ENCODE data around the gene DDX10. TPM values are rescaled to one million over a fixed set of nuclear protein-coding genes. Genes with fewer than 3 reads are reported as not detected.
A peak's percentile ranks its signal among the peaks of the same experiment; 100 is the strongest.

DDX10 gene
- total and polyA plus RNA-seq, 7 donors, result 12.0 to 41.0 (median 18.2) TPM

GRCh38 chr11:108752297-108752751 is 87.5 kb downstream of the DDX10 start:
- Histone ChIP-seq H3K4me3 (no peak overlapping the region), H3K27me3 (no peaks in the 10 kb centered on the region), H3K9me3 (no peaks in the 10 kb centered on the region), H3K27ac (no peak overlapping the region), H3K4me1 (peaks cover 0 to 22% (median 12%) of the 10 kb centered on the region in 4 donors), H3K36me3 (no peaks in the 10 kb centered on the region)
- no peak for TF ChIP-seq POLR2AphosphoS5 (IDR thresholded peaks at IDR 0.05)
- no peak for TF ChIP-seq CTCF (IDR thresholded peaks at IDR 0.05)
- no peak for TF ChIP-seq EP300 (IDR thresholded peaks at IDR 0.05)
- intact Hi-C loops (cut with DNase I), result no loop called here
- no peak for DNase-seq

DNA sequence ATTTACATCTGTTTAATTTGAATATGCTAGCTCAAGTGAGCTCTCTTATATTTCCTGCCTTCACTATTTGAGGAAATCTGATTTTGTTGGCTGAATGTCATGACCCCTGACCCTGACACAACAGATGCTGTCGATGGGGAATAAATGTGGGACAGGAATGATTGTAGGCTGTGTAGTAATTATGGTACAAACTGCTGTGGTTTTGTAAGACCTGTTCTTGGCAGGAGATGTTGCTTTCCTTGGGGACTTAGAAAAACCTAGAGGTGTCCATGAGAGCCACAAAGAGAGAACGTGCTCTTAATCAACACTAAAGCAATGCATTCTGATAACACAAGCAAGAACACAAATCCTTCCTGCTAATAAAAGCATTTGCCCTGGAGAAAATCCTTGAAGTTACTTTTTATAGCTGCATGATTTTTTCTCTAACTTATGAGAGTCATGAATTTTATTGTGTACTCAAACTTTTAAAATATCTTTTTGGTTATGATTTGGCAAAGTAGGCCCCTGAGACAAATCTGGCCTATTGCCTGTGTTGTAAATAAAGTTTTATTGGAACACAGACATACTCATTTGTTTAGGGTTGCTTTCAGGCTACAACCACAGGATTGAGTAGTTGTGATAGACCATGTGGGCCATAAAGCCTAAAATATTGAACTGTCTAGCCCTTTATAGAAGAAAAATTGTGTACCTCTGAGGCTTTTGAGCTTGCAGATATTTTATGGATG is 90.2 kb downstream of the DDX10 start:
- H3K36me3 ChIP-seq, result no peaks in the 10 kb centered on the region
- TF ChIP-seq CTCF (IDR thresholded peaks at IDR 0.05) (no peak), POLR2AphosphoS5 (IDR thresholded peaks at IDR 0.05) (peak in 2 of 4 donors; percentile 6 to 26)
- peak overlapping the region in 2 of 4 donors; percentile 23 to 41 for H3K27ac ChIP-seq
- DNase-seq, result peak; percentile 65
- H3K4me3 ChIP-seq, result no peak overlapping the region
- 15 to 47% methylated on average over 2 of the region's 2 CpGs for WGBS, 2 donors
- H3K4me1 ChIP-seq, result peaks cover 0 to 29% (median 15%) of the 10 kb centered on the region in 4 donors
- H3K27me3 ChIP-seq, result no peaks in the 10 kb centered on the region
- intact Hi-C loops (cut with DNase I), result no loop called here
- H3K9me3 ChIP-seq, result no peaks in the 10 kb centered on the region

GRCh38 chr11:108757630-108758029 is 92.8 kb downstream of the DDX10 start:
- no peak overlapping the region for H3K27ac ChIP-seq
- no peak overlapping the region for H3K4me3 ChIP-seq
- no peaks in the 10 kb centered on the region for H3K36me3 ChIP-seq
- TF ChIP-seq EP300 (IDR thresholded peaks at IDR 0.05) (no peak), CTCF (IDR thresholded peaks at IDR 0.05) (no peak), POLR2AphosphoS5 (IDR thresholded peaks at IDR 0.05) (no peak), POLR2A (IDR thresholded peaks at IDR 0.05) (no peak)
- no peak for DNase-seq
- H3K27me3 ChIP-seq, result no peaks in the 10 kb centered on the region
- WGBS, 2 donors, result 87 to 92% methylated on average over 3 of the region's 3 CpGs
- H3K4me1 ChIP-seq, result peaks cover 0 to 29% (median 15%) of the 10 kb centered on the region in 4 donors
- H3K9me3 ChIP-seq, result no peaks in the 10 kb centered on the region
- intact Hi-C loops (cut with DNase I), result no loop called here

- Histone ChIP-seq H3K27ac (no peak overlapping the region), H3K27me3 (no peaks in the 10 kb centered on the region), H3K4me3 (no peak overlapping the region), H3K9me3 (no peaks in the 10 kb centered on the region), H3K4me1 (peaks cover 0 to 29% (median 15%) of the 10 kb centered on the region in 4 donors), H3K36me3 (no peaks in the 10 kb centered on the region)
- 84 to 88% methylated on average over 2 of the region's 2 CpGs for WGBS, 2 donors
- intact Hi-C loops (cut with DNase I), result no loop called here
- TF ChIP-seq POLR2A (IDR thresholded peaks at IDR 0.05) (no peak), POLR2AphosphoS5 (IDR thresholded peaks at IDR 0.05) (no peak), CTCF (IDR thresholded peaks at IDR 0.05) (no peak), EP300 (IDR thresholded peaks at IDR 0.05) (no peak)
- DNase-seq, result no peak
These were observed 93.6 kb downstream of the DDX10 start for GRCh38 chr11:108758458-108758857.
